GM13976 (cell line): ENCODE results near the gene RASSF3.
"Not testable (repeated sequence)": the region's sequence is repeated elsewhere in the genome, so short reads cannot be mapped to it uniquely, and the experiment has no call there.

Experiments used
- DNase-seq: peaks from one replicate; pipeline ENCODE4 v3.0.0; 2012; ENCODE audit warnings: low spot score
- CTCF ChIP-seq: IDR thresholded peaks from 2 replicates; pipeline ENCODE4 v1.5.1; 2012; ENCODE audit warnings: borderline replicate concordance, mild to moderate bottlenecking; ENCODE audit not compliant: insufficient read depth; ENCODE audit errors: extremely low read depth, missing control alignments, control extremely low read depth
- in situ Hi-C: fragments of 300-500 bp; cut with MboI; formaldehyde crosslinking; loops from one replicate; pipeline ENCODE4 v1.12.0; 2022; ENCODE audit warnings: low sequenced_read_pairs, mixed read lengths, inconsistent platforms; ENCODE audit not compliant: unreplicated experiment

The RASSF3 gene

GRCh38 chr12:64618953-64619590, 8.8 kb downstream of the RASSF3 start:
- TF ChIP-seq CTCF = no peak
- in situ Hi-C loops = no loop called here
- DNase-seq = peak; percentile 55

- peak; percentile 67 for DNase-seq
- TF ChIP-seq CTCF = no peak
- in situ Hi-C loops = no loop called here
Observed at GRCh38 chr12:64621257-64621942, 11.1 kb downstream of the RASSF3 start.

- TF ChIP-seq CTCF = no peak
- DNase-seq = no peak
- in situ Hi-C loops = no loop called here
Observed at GRCh38 chr12:64624035-64624434, 13.7 kb downstream of the RASSF3 start.

- TF ChIP-seq CTCF = peak; percentile 15
- in situ Hi-C loops = no loop called here
- no peak for DNase-seq
Observed at GRCh38 chr12:64625243-64626077, 15.2 kb downstream of the RASSF3 start.

- DNase-seq, in situ Hi-C loops: not testable (repeated sequence)
Observed at GRCh38 chr12:64626588-64626987, 16.3 kb downstream of the RASSF3 start.

- in situ Hi-C loops = no loop called here
- no peak for TF ChIP-seq CTCF
- DNase-seq = no peak
Observed at GRCh38 chr12:64627771-64628170, 17.5 kb downstream of the RASSF3 start.

DNA sequence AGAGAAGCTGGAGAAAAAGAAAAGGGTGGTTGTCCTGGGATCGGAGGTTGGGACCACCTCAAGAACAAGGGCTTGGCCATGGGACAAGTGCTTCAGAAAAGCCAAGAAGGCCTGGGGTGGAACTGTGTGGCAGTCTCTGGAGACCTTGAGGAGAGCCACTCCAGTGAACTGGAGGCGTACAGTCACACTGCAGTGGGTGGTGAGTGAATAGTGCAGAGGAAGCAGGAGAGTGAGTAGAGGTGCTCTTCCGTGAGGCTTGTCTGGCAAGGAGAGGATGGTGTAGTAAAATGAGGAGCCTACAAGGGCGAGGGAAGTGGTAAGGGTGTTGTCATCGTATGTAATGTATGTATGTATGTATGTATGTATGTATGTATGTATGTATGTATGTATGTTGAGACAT, 20.9 kb downstream of the RASSF3 start:
- in situ Hi-C loops = no loop called here
- no peak for DNase-seq
- no peak for TF ChIP-seq CTCF
